Cardiac muscle cell (in vitro differentiated cells and primary cell): Measurements from ENCODE around the gene APEX1. TPM values are rescaled to one million over a fixed set of nuclear protein-coding genes. Genes with fewer than 3 reads are reported as not detected.
A peak's percentile ranks its signal among the peaks of the same experiment; 100 is the strongest.

Experiments
- DNase-seq, 2 donors: peaks; one replicate each; pipeline versions ENCODE4 v3.0.0 to v3.0.0-alpha.2; 2010 to 2017; ENCODE audit warnings: low read depth in 1 of 2, low spot score in 1 of 2
- H3K27ac ChIP-seq: fragments of 200-600 bp; sonication (generic); 2 replicates; pipeline ENCODE4 v1.5.1; 2016
- H3K27me3 ChIP-seq: fragments of 200-600 bp; sonication (generic); 2 replicates; pipeline ENCODE4 v1.6.0; 2016; ENCODE audit warnings: control low read depth
- H3K36me3 ChIP-seq: fragments of 200-600 bp; sonication (generic); 2 replicates; pipeline ENCODE4 v1.5.1; 2016; ENCODE audit warnings: control low read depth
- H3K4me1 ChIP-seq: fragments of 200-600 bp; sonication (generic); 2 replicates; pipeline ENCODE4 v1.8.1; 2017; ENCODE audit warnings: low read depth, mild to moderate bottlenecking, mixed run types
- H3K4me3 ChIP-seq: fragments of 200-600 bp; sonication (generic); 2 replicates; pipeline ENCODE4 v1.5.1; 2016; ENCODE audit warnings: mild to moderate bottlenecking
- H3K9me3 ChIP-seq: fragments of 200-600 bp; sonication (generic); 2 replicates; pipeline ENCODE4 v1.5.1; 2017; ENCODE audit warnings: low read depth, mild to moderate bottlenecking, control low read depth
- polyA plus RNA-seq: library from polyadenylated mRNA; unstranded; fragments of >200 nt; fragmentation: Nextera tagmentation; extraction: Ambion mirVana; gene quantifications from 2 replicates; pipeline ENCODE4 v1.2.1, GENCODE V29; 2016
- total RNA-seq: library from RNA; depleted of rRNA; stranded (reverse); fragments of >200 nt; gene quantifications from 2 replicates; pipeline ENCODE4 v1.2.3, GENCODE V29; 2016
- TF ChIP-seq, protein P1 (sequence below): IDR thresholded peaks from 2 replicates; pipeline ENCODE4 v1.5.1; 2012; ENCODE audit warnings: low read depth, mild to moderate bottlenecking, low read length

Gene APEX1
- total and polyA plus RNA-seq, 2 experiments from 2014 or later, result 185 to 358 TPM

DNA sequence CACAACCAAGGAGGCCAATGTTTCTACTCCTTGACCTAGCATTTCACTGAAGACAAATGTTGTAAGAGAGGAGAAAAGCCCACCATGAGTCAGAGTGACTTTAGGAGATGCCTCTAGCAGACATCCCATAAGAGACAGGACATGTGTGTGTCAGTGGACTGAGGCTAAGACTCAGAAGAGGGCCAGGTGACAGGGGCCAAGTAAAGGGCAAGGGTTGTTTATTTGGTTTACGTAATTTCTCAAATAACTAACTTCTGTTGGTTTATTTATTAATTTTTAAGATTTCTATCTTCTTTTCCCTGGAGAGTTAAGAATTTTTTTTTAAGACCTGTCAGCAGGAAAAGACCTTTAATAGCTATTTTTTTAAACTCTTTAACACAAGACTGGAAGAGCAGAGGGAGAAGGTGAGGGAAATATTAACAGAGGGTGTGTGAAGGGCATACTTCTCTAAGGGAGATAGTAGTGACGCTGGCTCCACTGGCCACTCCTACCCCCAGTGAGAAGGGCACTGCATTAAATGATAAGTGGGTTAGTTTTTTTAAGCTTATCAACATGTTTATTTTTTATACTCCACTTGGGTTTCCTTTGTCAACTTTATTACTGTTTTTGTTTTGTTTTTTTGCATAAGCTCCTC lies 17.6 kb downstream of the APEX1 start:
- H3K27me3 ChIP-seq, result no peaks in the 10 kb centered on the region
- H3K27ac ChIP-seq, result no peak overlapping the region
- no peaks in the 10 kb centered on the region for H3K9me3 ChIP-seq
- TF ChIP-seq, protein P1, sequence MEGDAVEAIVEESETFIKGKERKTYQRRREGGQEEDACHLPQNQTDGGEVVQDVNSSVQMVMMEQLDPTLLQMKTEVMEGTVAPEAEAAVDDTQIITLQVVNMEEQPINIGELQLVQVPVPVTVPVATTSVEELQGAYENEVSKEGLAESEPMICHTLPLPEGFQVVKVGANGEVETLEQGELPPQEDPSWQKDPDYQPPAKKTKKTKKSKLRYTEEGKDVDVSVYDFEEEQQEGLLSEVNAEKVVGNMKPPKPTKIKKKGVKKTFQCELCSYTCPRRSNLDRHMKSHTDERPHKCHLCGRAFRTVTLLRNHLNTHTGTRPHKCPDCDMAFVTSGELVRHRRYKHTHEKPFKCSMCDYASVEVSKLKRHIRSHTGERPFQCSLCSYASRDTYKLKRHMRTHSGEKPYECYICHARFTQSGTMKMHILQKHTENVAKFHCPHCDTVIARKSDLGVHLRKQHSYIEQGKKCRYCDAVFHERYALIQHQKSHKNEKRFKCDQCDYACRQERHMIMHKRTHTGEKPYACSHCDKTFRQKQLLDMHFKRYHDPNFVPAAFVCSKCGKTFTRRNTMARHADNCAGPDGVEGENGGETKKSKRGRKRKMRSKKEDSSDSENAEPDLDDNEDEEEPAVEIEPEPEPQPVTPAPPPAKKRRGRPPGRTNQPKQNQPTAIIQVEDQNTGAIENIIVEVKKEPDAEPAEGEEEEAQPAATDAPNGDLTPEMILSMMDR, result no peak
- H3K36me3 ChIP-seq, result peaks cover 32% of the 10 kb centered on the region
- H3K4me3 ChIP-seq, result no peak overlapping the region
- H3K4me1 ChIP-seq, result peaks cover 14% of the 10 kb centered on the region
- no peak for DNase-seq

DNA sequence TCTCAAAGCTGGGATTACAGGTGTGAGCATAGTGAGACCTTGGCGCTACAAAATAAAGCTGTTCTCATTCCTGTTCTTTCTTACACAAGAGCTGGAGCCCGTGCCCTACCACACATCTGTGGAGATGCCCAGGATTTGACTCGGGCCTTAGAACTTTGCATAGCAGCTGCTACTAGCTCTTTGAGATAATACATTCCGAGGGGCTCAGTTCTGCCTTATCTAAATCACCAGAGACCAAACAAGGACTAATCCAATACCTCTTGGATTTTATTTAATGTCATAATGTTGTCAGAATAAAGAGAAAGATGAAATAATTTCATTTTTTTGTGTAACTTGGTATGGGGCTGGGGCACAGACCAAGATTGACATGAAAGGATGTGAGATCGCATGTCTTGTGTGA lies 21.8 kb downstream of the APEX1 start:
- H3K27me3 ChIP-seq, result no peaks in the 10 kb centered on the region
- no peaks in the 10 kb centered on the region for H3K9me3 ChIP-seq
- H3K27ac ChIP-seq, result peak overlapping the region; percentile 80
- peaks cover 32% of the 10 kb centered on the region for H3K36me3 ChIP-seq
- H3K4me3 ChIP-seq, result no peak overlapping the region
- TF ChIP-seq, protein P1, result no peak
- H3K4me1 ChIP-seq, result peaks cover 9% of the 10 kb centered on the region
- DNase-seq, result no peak

DNA sequence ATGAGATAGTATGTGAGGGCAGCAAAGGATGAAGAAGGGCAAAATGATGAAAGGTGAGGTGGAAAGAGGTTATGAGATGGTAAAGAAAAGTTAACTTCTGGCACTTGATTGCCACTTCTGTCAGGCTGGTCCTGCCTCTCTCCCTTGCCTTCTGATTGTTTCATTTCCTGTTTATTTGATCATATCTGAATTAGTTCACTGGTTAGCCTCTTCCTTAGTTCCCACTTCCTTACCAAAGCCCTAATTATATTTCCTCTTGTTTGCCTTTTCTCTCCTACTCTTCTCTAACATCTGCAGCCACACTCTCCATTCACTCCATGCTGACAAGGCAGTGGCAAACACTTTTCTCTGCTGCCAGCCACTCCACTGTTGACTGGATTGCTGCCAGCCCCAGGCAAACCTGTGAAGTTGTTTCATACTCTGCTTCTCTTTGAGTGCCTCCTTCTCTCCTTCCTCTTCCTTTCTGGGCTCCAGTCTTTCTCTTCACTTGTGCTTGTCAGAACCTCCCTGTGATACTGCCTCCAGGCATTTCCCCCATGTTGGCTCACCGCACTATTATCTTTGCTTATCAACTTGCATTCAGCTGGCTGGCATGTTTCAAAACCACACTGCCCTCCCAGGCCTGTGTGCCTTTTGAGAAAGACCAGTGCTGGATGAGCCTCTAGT lies 22.3 kb downstream of the APEX1 start:
- peak overlapping the region; percentile 80 for H3K27ac ChIP-seq
- no peak overlapping the region for H3K4me3 ChIP-seq
- peak; percentile 34 to 91 for DNase-seq
- no peaks in the 10 kb centered on the region for H3K9me3 ChIP-seq
- H3K36me3 ChIP-seq, result peaks cover 32% of the 10 kb centered on the region
- TF ChIP-seq, protein P1, result no peak
- no peaks in the 10 kb centered on the region for H3K27me3 ChIP-seq
- H3K4me1 ChIP-seq, result peaks cover 9% of the 10 kb centered on the region

DNA sequence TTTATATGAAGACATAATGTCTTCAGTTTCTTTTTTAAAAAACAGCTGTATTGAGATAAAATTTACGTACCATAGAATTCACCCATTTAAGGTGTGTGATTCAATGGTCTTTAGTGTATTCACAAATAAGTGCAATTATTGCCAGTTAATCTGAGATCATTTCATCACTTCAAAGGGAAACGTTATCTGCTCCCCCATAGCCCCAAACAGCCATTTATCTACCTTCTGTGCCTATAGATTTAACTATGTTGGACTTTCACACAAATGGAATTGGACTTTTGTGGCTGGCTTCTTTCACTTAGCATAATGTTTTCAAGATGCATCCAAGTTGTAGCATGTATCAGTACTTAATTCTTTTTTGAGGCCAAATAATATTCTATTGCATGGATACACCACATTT lies 23.9 kb downstream of the APEX1 start:
- Histone ChIP-seq H3K36me3 (peaks cover 28% of the 10 kb centered on the region), H3K27me3 (no peaks in the 10 kb centered on the region), H3K9me3 (no peaks in the 10 kb centered on the region), H3K4me1 (peaks cover 9% of the 10 kb centered on the region), H3K27ac (no peak overlapping the region), H3K4me3 (no peak overlapping the region)
- DNase-seq, result no peak
- TF ChIP-seq, protein P1, result no peak

DNA sequence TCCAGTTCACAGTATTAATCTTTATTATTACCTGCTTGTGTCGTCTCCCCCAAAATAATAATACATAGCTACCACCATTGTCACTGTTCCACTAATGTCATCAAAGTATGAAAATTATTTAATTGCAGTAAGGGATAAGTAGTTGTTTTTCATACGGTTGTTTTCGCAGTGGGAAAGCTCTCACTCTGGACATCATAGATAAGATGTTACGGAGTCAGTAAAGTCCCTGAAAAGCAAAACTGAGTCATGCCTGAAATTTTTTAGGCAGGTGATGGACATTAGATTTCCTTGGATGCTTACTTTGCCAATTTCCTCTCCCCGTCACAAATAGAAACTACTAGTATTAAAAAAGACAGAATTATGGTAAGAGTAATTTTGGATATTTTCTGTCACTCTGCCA lies 27.4 kb downstream of the APEX1 start:
- no peaks in the 10 kb centered on the region for H3K36me3 ChIP-seq
- H3K27ac ChIP-seq, result no peak overlapping the region
- H3K9me3 ChIP-seq, result no peaks in the 10 kb centered on the region
- TF ChIP-seq, protein P1, result no peak
- H3K4me3 ChIP-seq, result no peak overlapping the region
- peaks cover 7% of the 10 kb centered on the region for H3K4me1 ChIP-seq
- DNase-seq, result no peak
- H3K27me3 ChIP-seq, result no peaks in the 10 kb centered on the region
